ENCODE results near the gene WDR76. TPM values are rescaled to one million over a fixed set of nuclear protein-coding genes. Genes with fewer than 3 reads are reported as not detected.
"Not testable (repeated sequence)": the region's sequence is repeated elsewhere in the genome, so short reads cannot be mapped to it uniquely, and the experiment has no call there.

The WDR76 gene
- total RNA-seq, 1 experiment from 2014 or later = 29.6 TPM

DNA sequence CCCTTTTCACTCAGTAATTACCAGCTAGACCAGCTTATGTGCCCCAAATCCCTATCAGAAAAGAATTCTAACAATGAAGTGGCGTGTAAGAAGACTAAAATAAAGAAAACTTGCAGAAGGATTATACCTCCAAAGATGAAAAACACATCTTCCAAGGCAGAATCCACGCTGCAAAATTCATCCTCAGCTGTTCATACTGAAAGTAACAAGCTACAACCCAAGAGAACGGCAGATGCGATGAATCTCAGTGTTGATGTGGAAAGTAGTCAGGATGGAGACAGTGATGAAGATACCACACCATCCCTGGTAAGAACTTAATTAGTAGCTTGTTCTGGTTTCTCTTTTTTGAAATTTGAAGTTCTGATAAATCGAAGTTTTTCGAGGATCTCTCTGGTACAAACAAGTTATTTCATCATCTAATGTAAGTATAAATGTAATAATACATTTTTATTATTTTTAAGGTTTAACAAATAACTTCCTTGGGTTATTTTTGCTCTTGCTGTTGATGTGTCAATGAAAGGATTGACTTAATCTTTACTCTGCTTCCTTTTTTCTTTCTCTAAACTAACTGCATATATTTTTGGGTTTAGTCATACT, 1.4 kb downstream of the WDR76 start:
- Histone ChIP-seq H2BK20ac (ENCODE audit: low read depth, low read length, poor library complexity, severe bottlenecking) (no peak overlapping the region), H2BK5ac (ENCODE audit: insufficient read length, low read length) (no peak overlapping the region), H2AFZ (ENCODE audit: low read length) (no peak overlapping the region), H4K20me1 (ENCODE audit: control insufficient read depth, insufficient read depth, insufficient read length) (no peaks in the 10 kb centered on the region), H2BK15ac (ENCODE audit: low read depth, low read length) (no peak overlapping the region), H3K27ac (ENCODE audit: insufficient read length, low read depth, low read length) (no peak overlapping the region), H3K56ac (ENCODE audit: insufficient read length, low read depth, low read length) (no peak overlapping the region), H3K27me3 (ENCODE audit: insufficient read depth, low read length) (no peaks in the 10 kb centered on the region), H2AK5ac (ENCODE audit: insufficient read length, low read length) (no peak overlapping the region), H4K91ac (ENCODE audit: insufficient read length, low read depth, low read length) (no peak overlapping the region), H3K4me1 (ENCODE audit: insufficient read depth, low read length) (no peaks in the 10 kb centered on the region; the same call in 1 of the 2 replicates), H4K8ac (replicated peaks; ENCODE audit: insufficient read length, low read depth, low read length) (no peak overlapping the region), H3K18ac (ENCODE audit: insufficient read length, low read depth, low read length) (no peak overlapping the region), H3T11ph (ENCODE audit: low read length) (no peak overlapping the region), H3K79me1 (ENCODE audit: insufficient read depth, low read depth, low read length, poor library complexity, severe bottlenecking) (peaks cover 5% of the 10 kb centered on the region), H4K5ac (ENCODE audit: insufficient read length, low read depth, low read length) (no peak overlapping the region), H3K9me3 (ENCODE audit: control insufficient read depth, low read depth, low read length) (no peaks in the 10 kb centered on the region), H3K23ac (ENCODE audit: insufficient read length, low read depth, low read length) (no peak overlapping the region), H3K79me2 (ENCODE audit: insufficient read depth, low read length) (peaks cover 4% of the 10 kb centered on the region; the same call in 1 of the 2 replicates), H3K4ac (ENCODE audit: low read depth, low read length) (no peak overlapping the region), H2BK12ac (ENCODE audit: insufficient read length, low read depth, low read length) (no peak overlapping the region), H3K4me2 (ENCODE audit: insufficient read depth, insufficient read length, low read length) (peak overlapping the region; percentile 69), H2BK120ac (ENCODE audit: low read depth, low read length, poor library complexity, severe bottlenecking) (no peak overlapping the region), H3K23me2 (ENCODE audit: insufficient read length, low read depth, low read length, poor library complexity, severe bottlenecking) (peaks cover 8% of the 10 kb centered on the region), H3K9ac (ENCODE audit: extremely low read depth, insufficient read length, low read length) (peak overlapping the region; percentile 46), H3K14ac (ENCODE audit: insufficient read depth, low read length) (no peak overlapping the region)
- H3K4me3 Mint-ChIP-seq = peak overlapping the region; percentile 88
- TF ChIP-seq, protein P1, sequence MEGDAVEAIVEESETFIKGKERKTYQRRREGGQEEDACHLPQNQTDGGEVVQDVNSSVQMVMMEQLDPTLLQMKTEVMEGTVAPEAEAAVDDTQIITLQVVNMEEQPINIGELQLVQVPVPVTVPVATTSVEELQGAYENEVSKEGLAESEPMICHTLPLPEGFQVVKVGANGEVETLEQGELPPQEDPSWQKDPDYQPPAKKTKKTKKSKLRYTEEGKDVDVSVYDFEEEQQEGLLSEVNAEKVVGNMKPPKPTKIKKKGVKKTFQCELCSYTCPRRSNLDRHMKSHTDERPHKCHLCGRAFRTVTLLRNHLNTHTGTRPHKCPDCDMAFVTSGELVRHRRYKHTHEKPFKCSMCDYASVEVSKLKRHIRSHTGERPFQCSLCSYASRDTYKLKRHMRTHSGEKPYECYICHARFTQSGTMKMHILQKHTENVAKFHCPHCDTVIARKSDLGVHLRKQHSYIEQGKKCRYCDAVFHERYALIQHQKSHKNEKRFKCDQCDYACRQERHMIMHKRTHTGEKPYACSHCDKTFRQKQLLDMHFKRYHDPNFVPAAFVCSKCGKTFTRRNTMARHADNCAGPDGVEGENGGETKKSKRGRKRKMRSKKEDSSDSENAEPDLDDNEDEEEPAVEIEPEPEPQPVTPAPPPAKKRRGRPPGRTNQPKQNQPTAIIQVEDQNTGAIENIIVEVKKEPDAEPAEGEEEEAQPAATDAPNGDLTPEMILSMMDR (conservative IDR thresholded peaks at IDR 0.05) = no peak
- H3K27me3 Mint-ChIP-seq (ENCODE audit: low read depth) = peaks cover 12% of the 10 kb centered on the region
- DNase-seq = no peak
- no CpG with 5 or more reads among the region's 6 CpGs for WGBS (ENCODE audit: extremely low coverage, insufficient read length, low lambda C conversion rate)
- H3K4me1 Mint-ChIP-seq = peaks cover 10 to 16% of the 10 kb centered on the region in 2 experiments
- H3K9me3 Mint-ChIP-seq = peaks cover 11 to 21% of the 10 kb centered on the region in 2 experiments
- no peak overlapping the region for H3K27ac Mint-ChIP-seq
- H3K36me3 Mint-ChIP-seq (ENCODE audit: insufficient read depth in 1 of 3, low read depth in 3 of 3) = peaks cover 14 to 30% (median 28%) of the 10 kb centered on the region in 3 experiments

DNA sequence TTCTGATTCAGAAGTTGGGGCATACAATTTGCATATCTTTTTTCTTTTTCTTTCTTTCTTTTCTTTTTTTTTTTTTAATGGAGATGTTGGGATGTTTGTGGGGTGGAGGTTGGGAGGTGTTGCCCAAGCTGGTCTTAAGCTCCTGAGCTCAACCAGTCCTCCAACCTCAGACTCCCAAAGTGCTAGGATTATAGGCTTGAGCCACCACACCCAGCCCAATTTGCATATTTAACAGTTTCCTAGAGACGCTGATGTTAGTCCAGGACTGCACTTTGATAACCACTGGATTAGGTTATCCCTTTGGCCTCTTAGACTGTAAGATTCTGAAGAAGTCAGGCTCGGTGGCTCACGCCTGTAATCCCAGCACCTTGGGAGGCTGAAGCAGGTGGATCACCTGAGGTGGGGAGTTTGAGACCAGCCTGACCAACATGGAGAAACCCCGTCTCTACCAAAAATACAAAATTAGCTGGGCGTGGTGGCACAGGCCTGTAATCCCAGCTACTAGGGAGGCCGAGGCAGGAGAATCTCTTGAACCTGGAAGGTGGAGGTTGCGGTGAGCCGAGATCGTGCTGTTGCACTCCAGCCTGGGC, 3.2 kb downstream of the WDR76 start:
- Mint-ChIP-seq H3K36me3 (ENCODE audit: insufficient read depth in 1 of 3, low read depth in 3 of 3) (peaks cover 10 to 40% (median 34%) of the 10 kb centered on the region in 3 experiments), H3K4me1 (peaks cover 10 to 14% of the 10 kb centered on the region in 2 experiments), H3K9me3 (peaks cover 6 to 14% of the 10 kb centered on the region in 2 experiments)
- not testable (repeated sequence) for H2BK12ac ChIP-seq (ENCODE audit: insufficient read length, low read depth, low read length); H3K14ac ChIP-seq (ENCODE audit: insufficient read depth, low read length); H3K9ac ChIP-seq (ENCODE audit: extremely low read depth, insufficient read length, low read length); H2BK15ac ChIP-seq (ENCODE audit: low read depth, low read length); H2AK5ac ChIP-seq (ENCODE audit: insufficient read length, low read length); H3K27me3 Mint-ChIP-seq (ENCODE audit: low read depth); H2AFZ ChIP-seq (ENCODE audit: low read length); H4K91ac ChIP-seq (ENCODE audit: insufficient read length, low read depth, low read length); H3K56ac ChIP-seq (ENCODE audit: insufficient read length, low read depth, low read length); H2BK5ac ChIP-seq (ENCODE audit: insufficient read length, low read length); H3T11ph ChIP-seq (ENCODE audit: low read length); H2BK120ac ChIP-seq (ENCODE audit: low read depth, low read length, poor library complexity, severe bottlenecking); H3K18ac ChIP-seq (ENCODE audit: insufficient read length, low read depth, low read length); H3K23me2 ChIP-seq (ENCODE audit: insufficient read length, low read depth, low read length, poor library complexity, severe bottlenecking); H3K4me3 Mint-ChIP-seq; H3K4me2 ChIP-seq (ENCODE audit: insufficient read depth, insufficient read length, low read length); H3K79me1 ChIP-seq (ENCODE audit: insufficient read depth, low read depth, low read length, poor library complexity, severe bottlenecking); H3K23ac ChIP-seq (ENCODE audit: insufficient read length, low read depth, low read length); H3K4ac ChIP-seq (ENCODE audit: low read depth, low read length); H4K5ac ChIP-seq (ENCODE audit: insufficient read length, low read depth, low read length); H3K27ac Mint-ChIP-seq; H3K4me1 ChIP-seq (ENCODE audit: insufficient read depth, low read length); H2BK20ac ChIP-seq (ENCODE audit: low read depth, low read length, poor library complexity, severe bottlenecking); H3K9me3 ChIP-seq (ENCODE audit: control insufficient read depth, low read depth, low read length); DNase-seq; H4K20me1 ChIP-seq (ENCODE audit: control insufficient read depth, insufficient read depth, insufficient read length); H3K27me3 ChIP-seq (ENCODE audit: insufficient read depth, low read length); H3K27ac ChIP-seq (ENCODE audit: insufficient read length, low read depth, low read length); H3K79me2 ChIP-seq (ENCODE audit: insufficient read depth, low read length); H4K8ac ChIP-seq (replicated peaks; ENCODE audit: insufficient read length, low read depth, low read length)
- WGBS (ENCODE audit: extremely low coverage, insufficient read length, low lambda C conversion rate) = no CpG with 5 or more reads among the region's 9 CpGs
